OCI-LY7 (cell line): ENCODE data around the gene NAPB.

Source experiments
- EZH2phosphoT487 ChIP-seq: fragments of 200-600 bp; sonication (generic); IDR thresholded peaks from 2 replicates; pipeline ENCODE4 v1.6.1; 2018; ENCODE audit warnings: low read depth, borderline replicate concordance, mild to moderate bottlenecking, mixed run types, antibody characterized with exemption, low read length, moderate library complexity, mixed read lengths
- TF ChIP-seq, protein P1 (sequence below): fragments of 200-600 bp; sonication (generic); conservative IDR thresholded peaks from 2 replicates; pipeline ENCODE4 v1.5.1; 2014; ENCODE audit warnings: mild to moderate bottlenecking, antibody characterized with exemption, low read length, moderate library complexity, mixed read lengths

DNA sequence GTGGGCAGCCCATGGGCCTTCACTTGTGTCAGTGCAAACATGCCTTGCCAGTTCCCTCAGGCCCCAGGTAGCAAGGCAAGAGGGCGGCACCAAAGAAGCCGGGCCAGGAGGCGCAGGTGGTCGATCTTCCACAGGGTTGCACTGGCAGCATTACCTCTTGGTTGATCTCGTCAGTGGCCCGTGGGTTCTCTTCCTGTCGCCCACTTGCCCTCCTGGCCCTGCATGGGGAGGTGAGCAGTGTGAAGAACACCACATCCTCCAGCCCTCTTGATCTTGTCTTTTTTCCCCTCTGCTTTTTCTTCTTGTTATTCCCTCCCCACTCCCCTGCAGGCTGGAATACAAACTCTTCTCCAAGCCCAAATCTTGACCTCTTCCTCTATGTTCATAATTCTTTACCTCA, 34.4 kb upstream of the NAPB start:
- TF ChIP-seq EZH2phosphoT487, result no peak
- TF ChIP-seq, protein P1, sequence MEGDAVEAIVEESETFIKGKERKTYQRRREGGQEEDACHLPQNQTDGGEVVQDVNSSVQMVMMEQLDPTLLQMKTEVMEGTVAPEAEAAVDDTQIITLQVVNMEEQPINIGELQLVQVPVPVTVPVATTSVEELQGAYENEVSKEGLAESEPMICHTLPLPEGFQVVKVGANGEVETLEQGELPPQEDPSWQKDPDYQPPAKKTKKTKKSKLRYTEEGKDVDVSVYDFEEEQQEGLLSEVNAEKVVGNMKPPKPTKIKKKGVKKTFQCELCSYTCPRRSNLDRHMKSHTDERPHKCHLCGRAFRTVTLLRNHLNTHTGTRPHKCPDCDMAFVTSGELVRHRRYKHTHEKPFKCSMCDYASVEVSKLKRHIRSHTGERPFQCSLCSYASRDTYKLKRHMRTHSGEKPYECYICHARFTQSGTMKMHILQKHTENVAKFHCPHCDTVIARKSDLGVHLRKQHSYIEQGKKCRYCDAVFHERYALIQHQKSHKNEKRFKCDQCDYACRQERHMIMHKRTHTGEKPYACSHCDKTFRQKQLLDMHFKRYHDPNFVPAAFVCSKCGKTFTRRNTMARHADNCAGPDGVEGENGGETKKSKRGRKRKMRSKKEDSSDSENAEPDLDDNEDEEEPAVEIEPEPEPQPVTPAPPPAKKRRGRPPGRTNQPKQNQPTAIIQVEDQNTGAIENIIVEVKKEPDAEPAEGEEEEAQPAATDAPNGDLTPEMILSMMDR, result no peak
